Measurements from ENCODE around the gene GSTM1. TPM values are rescaled to one million over a fixed set of nuclear protein-coding genes. Genes with fewer than 3 reads are reported as not detected.
A peak's percentile ranks its signal among the peaks of the same experiment; 100 is the strongest.

The GSTM1 gene
- total RNA-seq, 1 donor from 2014 or later, result 13.8 TPM

- Mint-ChIP-seq H3K36me3 (no peaks in the 10 kb centered on the region), H3K27ac (no peak overlapping the region), H3K4me3 (no peak overlapping the region), H3K9me3 (peaks cover 2% of the 10 kb centered on the region), H3K4me1 (peaks cover 13% of the 10 kb centered on the region), H3K27me3 (ENCODE audit: insufficient read depth, low read depth) (peaks cover 4% of the 10 kb centered on the region)
- no peaks in the 10 kb centered on the region for H3K79me2 ChIP-seq (ENCODE audit: low read depth)
- H3K36me3 ChIP-seq, result no peaks in the 10 kb centered on the region
- no peaks in the 10 kb centered on the region for H4K20me1 ChIP-seq (ENCODE audit: low read depth)
- H3K4me1 ChIP-seq, result peaks cover 6% of the 10 kb centered on the region
- no peaks in the 10 kb centered on the region for H3K27me3 ChIP-seq
- H3K4me2 ChIP-seq, result no peak overlapping the region
- H3K27ac ChIP-seq, result no peak overlapping the region
- H3K9me3 ChIP-seq (ENCODE audit: low read depth), result no peaks in the 10 kb centered on the region
- H3K4me3 ChIP-seq, result no peak overlapping the region
- TF ChIP-seq, protein P1, sequence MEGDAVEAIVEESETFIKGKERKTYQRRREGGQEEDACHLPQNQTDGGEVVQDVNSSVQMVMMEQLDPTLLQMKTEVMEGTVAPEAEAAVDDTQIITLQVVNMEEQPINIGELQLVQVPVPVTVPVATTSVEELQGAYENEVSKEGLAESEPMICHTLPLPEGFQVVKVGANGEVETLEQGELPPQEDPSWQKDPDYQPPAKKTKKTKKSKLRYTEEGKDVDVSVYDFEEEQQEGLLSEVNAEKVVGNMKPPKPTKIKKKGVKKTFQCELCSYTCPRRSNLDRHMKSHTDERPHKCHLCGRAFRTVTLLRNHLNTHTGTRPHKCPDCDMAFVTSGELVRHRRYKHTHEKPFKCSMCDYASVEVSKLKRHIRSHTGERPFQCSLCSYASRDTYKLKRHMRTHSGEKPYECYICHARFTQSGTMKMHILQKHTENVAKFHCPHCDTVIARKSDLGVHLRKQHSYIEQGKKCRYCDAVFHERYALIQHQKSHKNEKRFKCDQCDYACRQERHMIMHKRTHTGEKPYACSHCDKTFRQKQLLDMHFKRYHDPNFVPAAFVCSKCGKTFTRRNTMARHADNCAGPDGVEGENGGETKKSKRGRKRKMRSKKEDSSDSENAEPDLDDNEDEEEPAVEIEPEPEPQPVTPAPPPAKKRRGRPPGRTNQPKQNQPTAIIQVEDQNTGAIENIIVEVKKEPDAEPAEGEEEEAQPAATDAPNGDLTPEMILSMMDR (IDR thresholded peaks at IDR 0.05), result no peak
- TF ChIP-seq EZH2 (IDR thresholded peaks at IDR 0.05) (no peak), EZH2phosphoT487 (IDR thresholded peaks at IDR 0.05) (no peak)
- H2AFZ ChIP-seq (replicated peaks), result no peak overlapping the region
- no peaks in the 10 kb centered on the region for H3F3A ChIP-seq (ENCODE audit: low read depth)
- no peak overlapping the region for H3K9ac ChIP-seq
- DNase-seq (ENCODE audit: low spot score), result no peak
Measured at GRCh38 chr1:109664671-109665070, 22.9 kb upstream of the GSTM1 start.

GRCh38 chr1:109667452-109668122 is 20.0 kb upstream of the GSTM1 start, which contains the start of gene GSTM2:
Gene GSTM2, plus strand, starts transcription at chr1:109668057. Its CDS starts 59 bp downstream, at chr1:109668116.
- peak within 1 kb of the TSS; percentile 64 for H3K27ac Mint-ChIP-seq
- Histone ChIP-seq H3K27ac (no peak within 1 kb of the TSS), H3F3A (ENCODE audit: low read depth) (no peaks in the 10 kb centered on the region), H3K36me3 (no peaks in the 10 kb centered on the region), H2AFZ (replicated peaks) (peak within 1 kb of the TSS; percentile 66), H3K4me1 (peaks cover 6% of the 10 kb centered on the region), H3K4me3 (peak within 1 kb of the TSS; percentile 56), H3K27me3 (no peaks in the 10 kb centered on the region), H4K20me1 (ENCODE audit: low read depth) (no peaks in the 10 kb centered on the region), H3K9ac (no peak within 1 kb of the TSS), H3K4me2 (peak within 1 kb of the TSS; percentile 75), H3K9me3 (ENCODE audit: low read depth) (no peaks in the 10 kb centered on the region), H3K79me2 (ENCODE audit: low read depth) (no peaks in the 10 kb centered on the region)
- peak; percentile 95 for DNase-seq (ENCODE audit: low spot score)
- H3K4me1 Mint-ChIP-seq, result peaks cover 12% of the 10 kb centered on the region
- TF ChIP-seq EZH2 (IDR thresholded peaks at IDR 0.05) (no peak), EZH2phosphoT487 (IDR thresholded peaks at IDR 0.05) (no peak)
- TF ChIP-seq, protein P1 (IDR thresholded peaks at IDR 0.05), result no peak
- peaks cover 4% of the 10 kb centered on the region for H3K9me3 Mint-ChIP-seq
- peaks cover 5% of the 10 kb centered on the region for H3K36me3 Mint-ChIP-seq
- peaks cover 2% of the 10 kb centered on the region for H3K27me3 Mint-ChIP-seq (ENCODE audit: insufficient read depth, low read depth)
- H3K4me3 Mint-ChIP-seq, result peak within 1 kb of the TSS; percentile 84

DNA sequence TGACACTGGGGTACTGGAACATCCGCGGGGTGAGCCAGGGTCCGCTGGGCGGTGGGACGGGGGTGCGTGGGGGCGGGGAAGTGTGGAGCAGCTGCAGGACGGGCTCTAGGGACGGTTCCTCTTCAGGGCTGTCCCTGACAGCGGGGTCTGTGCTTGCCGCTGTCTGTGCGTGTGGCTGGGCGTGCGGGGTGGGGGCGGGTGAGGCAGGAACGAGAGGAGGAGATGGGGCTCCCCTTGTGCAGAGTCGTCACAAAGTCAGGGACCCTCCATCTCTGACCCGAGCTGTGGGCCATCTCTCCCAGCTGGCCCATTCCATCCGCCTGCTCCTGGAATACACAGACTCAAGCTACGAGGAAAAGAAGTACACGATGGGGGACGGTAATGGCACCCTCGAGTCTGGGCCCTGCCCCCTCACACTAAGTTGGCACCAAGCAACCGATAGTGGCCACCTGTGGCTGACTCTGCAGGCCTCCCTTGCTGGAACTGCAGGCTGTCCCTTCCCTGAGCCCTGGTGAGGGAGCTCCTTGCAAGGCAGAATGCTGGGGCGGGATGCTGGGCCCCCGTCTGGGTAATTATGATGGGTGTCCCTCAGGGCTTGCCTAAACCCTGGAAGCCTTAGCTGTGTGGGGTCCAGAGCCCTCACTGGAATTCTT is 19.4 kb upstream of the GSTM1 start:
- no peaks in the 10 kb centered on the region for H3K79me2 ChIP-seq (ENCODE audit: low read depth)
- TF ChIP-seq EZH2 (IDR thresholded peaks at IDR 0.05), result no peak
- H3K27ac ChIP-seq, result no peak overlapping the region
- H2AFZ ChIP-seq (replicated peaks), result peak overlapping the region; percentile 66
- H3F3A ChIP-seq (ENCODE audit: low read depth), result no peaks in the 10 kb centered on the region
- H3K4me3 ChIP-seq, result peak overlapping the region; percentile 56
- Mint-ChIP-seq H3K36me3 (peaks cover 5% of the 10 kb centered on the region), H3K9me3 (peaks cover 4% of the 10 kb centered on the region), H3K4me1 (peaks cover 12% of the 10 kb centered on the region), H3K27ac (peak overlapping the region; percentile 64), H3K4me3 (peak overlapping the region; percentile 84), H3K27me3 (ENCODE audit: insufficient read depth, low read depth) (peaks cover 2% of the 10 kb centered on the region)
- H3K9ac ChIP-seq, result no peak overlapping the region
- peak overlapping the region; percentile 75 for H3K4me2 ChIP-seq
- no peaks in the 10 kb centered on the region for H3K36me3 ChIP-seq
- H3K9me3 ChIP-seq (ENCODE audit: low read depth), result no peaks in the 10 kb centered on the region
- DNase-seq (ENCODE audit: low spot score), result no peak
- H3K27me3 ChIP-seq, result no peaks in the 10 kb centered on the region
- no peaks in the 10 kb centered on the region for H4K20me1 ChIP-seq (ENCODE audit: low read depth)
- H3K4me1 ChIP-seq, result peaks cover 6% of the 10 kb centered on the region

Measured in neural progenitor cell (in vitro differentiated cells).